K562 (cell line): ENCODE measurements around the gene AIF1. TPM values are rescaled to one million over a fixed set of nuclear protein-coding genes. Genes with fewer than 3 reads are reported as not detected.

ENCODE experiments used
- ATF2 ChIP-seq: sonication (generic); formaldehyde crosslinking; IDR thresholded peaks from 2 replicates; pipeline ENCODE4 v1.8.1; 2022; ENCODE audit warnings: missing genetic modification reagents
- BRCA1 ChIP-seq, 2 experiments: fragments of 450-650 bp in 1 of 2; sonication (generic) in 1 of 2; formaldehyde crosslinking in 1 of 2; IDR thresholded peaks; 2 replicates each; pipeline versions ENCODE4 v1.5.0 to v1.6.1; 2017 to 2020; ENCODE audit warnings: mild to moderate bottlenecking in 1 of 2, missing genetic modification reagents in 1 of 2
- DNMT1 ChIP-seq: fragments of 450-650 bp; IDR thresholded peaks from 2 replicates; pipeline ENCODE4 v1.6.1; 2016; ENCODE audit warnings: antibody characterized with exemption, mild to moderate bottlenecking
- EZH2 ChIP-seq: IDR thresholded peaks from 2 replicates; pipeline ENCODE4 v1.6.1; 2012; ENCODE audit warnings: low read depth, mild to moderate bottlenecking, inconsistent platforms, low read length, borderline replicate concordance
- FOXA1 ChIP-seq: fragments of 450-650 bp; IDR thresholded peaks from 2 replicates; pipeline ENCODE4 v1.6.1; 2016; ENCODE audit warnings: mild to moderate bottlenecking, borderline replicate concordance
- FOXM1 ChIP-seq, 2 experiments: fragments of 450-650 bp in 1 of 2; sonication (generic) in 1 of 2; formaldehyde crosslinking in 1 of 2; IDR thresholded peaks; 2 replicates each; pipeline versions ENCODE4 v1.6.1 to v1.9.0; 2017 to 2022; ENCODE audit warnings: low read depth in 2 of 2, mild to moderate bottlenecking in 2 of 2, missing genetic modification reagents in 1 of 2, moderate library complexity in 1 of 2
- HDAC1 ChIP-seq, 2 experiments: fragments of 450-650 bp; IDR thresholded peaks; 2 replicates each; pipeline ENCODE4 v1.6.1; 2016 to 2017; ENCODE audit warnings: inconsistent platforms in 1 of 2, mild to moderate bottlenecking in 1 of 2, moderate library complexity in 1 of 2
- MIER1 ChIP-seq: fragments of 450-650 bp; IDR thresholded peaks from 2 replicates; pipeline ENCODE4 v1.6.1; 2016; ENCODE audit warnings: antibody characterized with exemption, mild to moderate bottlenecking, low read depth
- NFE2L1 ChIP-seq: fragments of 450-650 bp; IDR thresholded peaks from 2 replicates; pipeline ENCODE4 v1.6.1; 2016; ENCODE audit warnings: missing genetic modification characterization, low read depth, mild to moderate bottlenecking, missing compliant biosample characterization, moderate library complexity, borderline replicate concordance
- PHB ChIP-seq: fragments of 250-450 bp; sonication (Bioruptor Pico); IDR thresholded peaks from 2 replicates; pipeline ENCODE4 v1.5.0; 2021
- PHF20 ChIP-seq: fragments of 450-650 bp; IDR thresholded peaks from 2 replicates; pipeline ENCODE4 v1.6.1; 2018; ENCODE audit not compliant: partially characterized antibody
- PRMT5 ChIP-seq: sonication (generic); formaldehyde crosslinking; IDR thresholded peaks from 2 replicates; pipeline ENCODE4 v1.5.0; 2020; ENCODE audit warnings: missing genetic modification reagents
- PTBP1 ChIP-seq: fragments of 200-400 bp; formaldehyde crosslinking; IDR thresholded peaks from 2 replicates; pipeline ENCODE4 v1.6.1; 2017; ENCODE audit warnings: low read depth, low read length
- RBM17 ChIP-seq: fragments of 200-400 bp; formaldehyde crosslinking; IDR thresholded peaks from 2 replicates; pipeline ENCODE4 v1.6.1; 2017; ENCODE audit warnings: low read depth, mild to moderate bottlenecking, low read length, borderline replicate concordance
- RBM22 ChIP-seq: fragments of 200-400 bp; formaldehyde crosslinking; IDR thresholded peaks from 2 replicates; pipeline ENCODE4 v1.6.1; 2018; ENCODE audit warnings: low read length, low read depth; ENCODE audit not compliant: poor library complexity, severe bottlenecking
- STAT5B ChIP-seq: fragments of 250-450 bp; sonication (Bioruptor Pico); IDR thresholded peaks from 2 replicates; pipeline ENCODE4 v1.8.0; 2021; ENCODE audit warnings: mild to moderate bottlenecking, inconsistent platforms
- ZNF239 ChIP-seq: fragments of 250-450 bp; sonication (Bioruptor Pico); IDR thresholded peaks from 2 replicates; pipeline ENCODE4 v1.4.0; 2020; ENCODE audit warnings: mild to moderate bottlenecking
- ZNF263 ChIP-seq: sonication (generic); formaldehyde crosslinking; IDR thresholded peaks from 2 replicates; pipeline ENCODE4 v1.8.0; 2022; ENCODE audit warnings: mild to moderate bottlenecking, missing genetic modification reagents, borderline replicate concordance
- ZNF280B ChIP-seq: fragments of 250-450 bp; sonication (Bioruptor Pico); IDR thresholded peaks from 2 replicates; pipeline ENCODE4 v1.5.1; 2021; ENCODE audit warnings: mild to moderate bottlenecking
- ZNF311 ChIP-seq: fragments of 250-450 bp; sonication (Bioruptor Pico); IDR thresholded peaks from 2 replicates; pipeline ENCODE4 v1.4.0; 2020; ENCODE audit warnings: mild to moderate bottlenecking, moderate library complexity
- polyA plus RNA-seq, 8 experiments: library from polyadenylated mRNA; depleted of rRNA in 4 of 8; stranded (reverse) in 5 of 8; unstranded in 3 of 8; fragments of >200 nt; fragmentation: Nextera tagmentation in 2 of 8; fragmentation: Illumina TruSeq in 1 of 8; extraction: Ambion mirVana in 2 of 8; extraction: Trizol in 1 of 8; gene quantifications; 2 replicates each; pipeline versions ENCODE4 v1.2.1 to v1.2.3, GENCODE V29; 2011 to 2014; ENCODE audit warnings: inconsistent platforms in 1 of 8, missing spikeins in 1 of 8
- total RNA-seq, 7 experiments: library from RNA; depleted of rRNA in 6 of 7; stranded (reverse); fragments of >200 nt in 6 of 7; fragmentation: Illumina TruSeq in 2 of 7; extraction: Trizol in 2 of 7; gene quantifications; 2 replicates each; pipeline versions ENCODE4 v1.2.1 to v1.2.3, GENCODE V29; 2011 to 2021; ENCODE audit warnings: low replicate concordance in 1 of 7
- TF ChIP-seq, protein P1 (sequence below): IDR thresholded peaks from 2 replicates; pipeline ENCODE4 v1.6.1; 2011; ENCODE audit warnings: borderline replicate concordance, low read depth, mild to moderate bottlenecking, moderate library complexity, low read length; ENCODE audit not compliant: insufficient read depth, poor library complexity, severe bottlenecking
- TF ChIP-seq, protein P2 (sequence below): sonication (generic); formaldehyde crosslinking; IDR thresholded peaks from 2 replicates; pipeline ENCODE4 v1.8.1; 2023; ENCODE audit warnings: mild to moderate bottlenecking, missing genetic modification reagents

Gene AIF1
- total and polyA plus RNA-seq, 9 of the 15 experiments (the other 6 are each of a cell fraction or from before 2014, with no cell fraction given): 9.4 to 33.4 (median 19.4) TPM

GRCh38 chr6:31580807-31581433 lies 34.1 kb upstream of the AIF1 start (continued):
- TF ChIP-seq ATF2 (CRISPR knock-in tag) (no peak), PRMT5 (no peak), MIER1 (no peak), FOXM1 (IDR thresholded peaks at IDR 0.05; ENCODE audit: low read depth) (no peak), FOXM1 (CRISPR knock-in tag; IDR thresholded peaks at IDR 0.05; ENCODE audit: low read depth) (0 out of 2 replicates have a peak, but pooled peaks have one; percentile 62), NFE2L1 (tag) (no peak), ZNF263 (CRISPR knock-in tag) (peak; percentile 98), HDAC1 (IDR thresholded peaks at IDR 0.05) (peak in 1 of 2 experiments; percentile 74; a peak in 1 of 4 replicates), ZNF239 (CRISPR knock-in tag) (no peak), PTBP1 (no peak), BRCA1 (IDR thresholded peaks at IDR 0.05) (no peak), BRCA1 (CRISPR knock-in tag; IDR thresholded peaks at IDR 0.05) (no peak), RBM22 (peak; percentile 71), ZNF311 (CRISPR knock-in tag) (no peak), DNMT1 (no peak), PHB (CRISPR knock-in tag) (no peak; the same call in 1 of the 2 replicates), RBM17 (no peak), PHF20 (peak; percentile 64), EZH2 (no peak), ZNF280B (CRISPR knock-in tag) (no peak), STAT5B (CRISPR knock-in tag) (no peak), FOXA1 (no peak)
- TF ChIP-seq, protein P1, sequence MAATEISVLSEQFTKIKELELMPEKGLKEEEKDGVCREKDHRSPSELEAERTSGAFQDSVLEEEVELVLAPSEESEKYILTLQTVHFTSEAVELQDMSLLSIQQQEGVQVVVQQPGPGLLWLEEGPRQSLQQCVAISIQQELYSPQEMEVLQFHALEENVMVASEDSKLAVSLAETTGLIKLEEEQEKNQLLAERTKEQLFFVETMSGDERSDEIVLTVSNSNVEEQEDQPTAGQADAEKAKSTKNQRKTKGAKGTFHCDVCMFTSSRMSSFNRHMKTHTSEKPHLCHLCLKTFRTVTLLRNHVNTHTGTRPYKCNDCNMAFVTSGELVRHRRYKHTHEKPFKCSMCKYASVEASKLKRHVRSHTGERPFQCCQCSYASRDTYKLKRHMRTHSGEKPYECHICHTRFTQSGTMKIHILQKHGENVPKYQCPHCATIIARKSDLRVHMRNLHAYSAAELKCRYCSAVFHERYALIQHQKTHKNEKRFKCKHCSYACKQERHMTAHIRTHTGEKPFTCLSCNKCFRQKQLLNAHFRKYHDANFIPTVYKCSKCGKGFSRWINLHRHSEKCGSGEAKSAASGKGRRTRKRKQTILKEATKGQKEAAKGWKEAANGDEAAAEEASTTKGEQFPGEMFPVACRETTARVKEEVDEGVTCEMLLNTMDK: peak; percentile 94
- TF ChIP-seq, protein P2, sequence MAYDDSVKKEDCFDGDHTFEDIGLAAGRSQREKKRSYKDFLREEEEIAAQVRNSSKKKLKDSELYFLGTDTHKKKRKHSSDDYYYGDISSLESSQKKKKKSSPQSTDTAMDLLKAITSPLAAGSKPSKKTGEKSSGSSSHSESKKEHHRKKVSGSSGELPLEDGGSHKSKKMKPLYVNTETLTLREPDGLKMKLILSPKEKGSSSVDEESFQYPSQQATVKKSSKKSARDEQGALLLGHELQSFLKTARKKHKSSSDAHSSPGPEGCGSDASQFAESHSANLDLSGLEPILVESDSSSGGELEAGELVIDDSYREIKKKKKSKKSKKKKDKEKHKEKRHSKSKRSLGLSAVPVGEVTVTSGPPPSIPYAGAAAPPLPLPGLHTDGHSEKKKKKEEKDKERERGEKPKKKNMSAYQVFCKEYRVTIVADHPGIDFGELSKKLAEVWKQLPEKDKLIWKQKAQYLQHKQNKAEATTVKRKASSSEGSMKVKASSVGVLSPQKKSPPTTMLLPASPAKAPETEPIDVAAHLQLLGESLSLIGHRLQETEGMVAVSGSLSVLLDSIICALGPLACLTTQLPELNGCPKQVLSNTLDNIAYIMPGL (CRISPR knock-in tag): no peak; the same call in none of the 2 replicates
